Astrocyte of the spinal cord (primary cell): ENCODE results near the gene GSG1.
A peak's percentile ranks its signal among the peaks of the same experiment; 100 is the strongest.

Source experiments
- DNase-seq: peaks from one replicate; pipeline ENCODE4 v3.0.0; 2011; ENCODE audit warnings: low read depth, low spot score
- H3K4me3 ChIP-seq: 2 replicates; pipeline ENCODE4 v1.5.1; 2011; ENCODE audit warnings: low read depth, mild to moderate bottlenecking, low read length, moderate library complexity
- CTCF ChIP-seq: IDR thresholded peaks from 2 replicates; pipeline ENCODE4 v1.5.1; 2012; ENCODE audit warnings: low read depth, mild to moderate bottlenecking, low read length, inconsistent platforms
- in situ Hi-C: cut with HindIII; loops from 2 replicates; pipeline ENCODE4 v1.10.0; 2017; ENCODE audit warnings: low sequenced_read_pairs

GSG1 gene

DNA sequence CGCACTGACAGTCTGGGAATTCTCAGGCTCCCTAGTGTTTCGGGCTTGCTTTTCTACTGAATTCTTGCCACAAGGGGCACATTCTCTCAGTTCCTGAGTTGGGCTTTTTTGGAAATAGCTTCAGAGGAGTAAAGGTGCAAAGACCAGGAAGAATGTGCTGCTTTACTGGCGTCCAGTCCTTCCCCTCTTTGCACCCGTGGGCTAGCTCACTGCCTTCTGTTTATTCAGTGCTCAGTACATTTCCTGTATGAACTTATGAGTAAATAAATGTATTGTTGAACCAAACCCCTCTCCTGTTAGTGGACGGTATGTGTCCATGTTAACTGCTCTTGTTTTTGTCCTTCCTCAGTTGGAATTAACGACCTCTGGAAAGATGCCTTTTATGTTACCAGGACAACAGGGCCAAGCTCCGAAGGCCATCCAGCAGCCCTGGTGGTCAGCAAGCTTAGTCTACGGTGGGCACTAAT, 24.0 kb downstream of the GSG1 start:
- no peak for DNase-seq
- no peak overlapping the region for H3K4me3 ChIP-seq
- in situ Hi-C loops, result no loop called here
- peak; percentile 14 for TF ChIP-seq CTCF

- DNase-seq, result no peak
- no peak overlapping the region for H3K4me3 ChIP-seq
- in situ Hi-C loops, result no loop called here
- TF ChIP-seq CTCF, result no peak
These were observed 27.5 kb downstream of the GSG1 start for GRCh38 chr12:13075786-13076570.

DNA sequence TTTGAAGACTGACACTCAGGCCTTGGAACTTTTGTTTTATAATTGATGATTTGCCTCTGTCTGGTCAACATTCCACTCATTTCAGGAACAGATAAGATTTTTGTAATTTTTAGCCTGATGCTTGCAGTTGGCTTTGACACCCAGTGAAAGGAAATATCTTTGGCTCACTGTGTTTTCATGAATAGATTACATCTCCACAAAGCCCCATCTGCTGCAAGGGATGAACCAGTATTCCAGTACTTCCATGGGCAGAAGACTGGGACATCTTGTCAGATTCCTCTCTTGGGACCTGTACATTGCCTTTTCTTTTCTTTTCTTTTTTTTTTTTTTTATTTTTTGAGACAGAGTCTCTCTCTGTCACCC, 28.4 kb downstream of the GSG1 start:
- no peak overlapping the region for H3K4me3 ChIP-seq
- in situ Hi-C loops, result no loop called here
- no peak for TF ChIP-seq CTCF
- no peak for DNase-seq

- TF ChIP-seq CTCF, result no peak
- DNase-seq, result no peak
- in situ Hi-C loops, result no loop called here
- no peak overlapping the region for H3K4me3 ChIP-seq
These were observed 28.9 kb downstream of the GSG1 start for GRCh38 chr12:13074396-13075117.

DNA sequence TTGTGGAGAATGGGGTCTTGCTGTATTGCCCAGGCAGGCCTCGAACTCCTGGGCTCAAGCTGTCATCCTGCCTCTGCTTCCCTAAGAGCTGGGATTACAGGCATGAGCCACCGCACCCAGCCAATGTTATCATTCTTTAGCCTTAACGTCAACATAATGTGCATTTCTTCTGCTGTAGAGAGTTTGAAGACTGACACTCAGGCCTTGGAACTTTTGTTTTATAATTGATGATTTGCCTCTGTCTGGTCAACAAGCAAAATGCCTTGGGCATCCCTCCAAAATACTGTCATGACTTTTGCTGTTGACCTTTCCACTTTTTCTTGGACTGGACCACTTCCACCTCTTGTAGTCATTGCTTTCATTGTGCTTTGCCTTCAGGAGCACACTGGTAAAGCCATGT, 30.3 kb downstream of the GSG1 start:
- TF ChIP-seq CTCF, result no peak
- in situ Hi-C loops, result no loop called here
- no peak overlapping the region for H3K4me3 ChIP-seq
- no peak for DNase-seq

GRCh38 chr12:13071305-13072280, 31.9 kb downstream of the GSG1 start:
- TF ChIP-seq CTCF, result no peak
- H3K4me3 ChIP-seq, result no peak overlapping the region
- in situ Hi-C loops, result no loop called here
- no peak for DNase-seq
